Esophagus muscularis mucosa (tissue), 4 donors: ENCODE measurements around the gene INPP1.
A peak's percentile ranks its signal among the peaks of the same experiment; 100 is the strongest.

Experiments
- CTCF ChIP-seq, 3 experiments: fragments of 200-600 bp in 2 of 3; fragments of 450-650 bp in 1 of 3; sonication (generic) in 2 of 3; IDR thresholded peaks; one replicate each; pipeline ENCODE4 v1.5.1; 2017 to 2019; ENCODE audit warnings: antibody characterized with exemption in 3 of 3, mild to moderate bottlenecking in 2 of 3, moderate library complexity in 1 of 3
- EP300 ChIP-seq: sonication (generic); formaldehyde crosslinking; IDR thresholded peaks from one replicate; pipeline ENCODE4 v1.6.1; 2017; ENCODE audit warnings: antibody characterized with exemption
- POLR2AphosphoS5 ChIP-seq, 2 donors: sonication (generic); formaldehyde crosslinking; IDR thresholded peaks; one replicate each; pipeline ENCODE4 v1.6.1; 2017; ENCODE audit warnings: antibody characterized with exemption in 2 of 2

DNA sequence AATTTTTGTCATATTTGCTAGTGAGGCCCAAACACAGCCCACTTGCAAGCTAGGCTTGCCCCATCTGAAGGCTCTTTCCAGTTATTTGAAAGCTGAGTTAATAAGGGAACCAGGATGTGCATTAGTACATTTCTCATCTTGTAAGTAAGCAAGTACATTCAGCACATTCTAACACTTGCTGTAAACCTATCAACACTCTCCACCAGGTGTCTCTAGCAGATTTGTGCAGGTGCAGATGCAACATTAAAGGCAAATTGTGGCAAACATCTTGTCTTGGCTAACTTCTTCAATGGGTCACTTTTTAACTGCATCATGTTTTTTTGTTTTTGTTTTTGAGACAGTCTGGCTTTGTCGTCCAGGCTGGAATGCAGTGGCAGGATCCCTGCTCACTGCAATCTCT, 39.5 kb downstream of the INPP1 start:
- TF ChIP-seq POLR2AphosphoS5 (IDR thresholded peaks at IDR 0.05) (no peak), EP300 (no peak), CTCF (IDR thresholded peaks at IDR 0.05) (peak; percentile 49 to 67 (median 62))
